HK-2 (cell line): ENCODE data around the gene ETS1.
"Not testable (repeated sequence)": the region's sequence is repeated elsewhere in the genome, so short reads cannot be mapped to it uniquely, and the experiment has no call there.

ENCODE experiments used
- DNase-seq: peaks from one replicate; pipeline ENCODE4 v3.0.0-alpha.2; 2018; ENCODE audit not compliant: unreplicated experiment

ETS1 gene

DNA sequence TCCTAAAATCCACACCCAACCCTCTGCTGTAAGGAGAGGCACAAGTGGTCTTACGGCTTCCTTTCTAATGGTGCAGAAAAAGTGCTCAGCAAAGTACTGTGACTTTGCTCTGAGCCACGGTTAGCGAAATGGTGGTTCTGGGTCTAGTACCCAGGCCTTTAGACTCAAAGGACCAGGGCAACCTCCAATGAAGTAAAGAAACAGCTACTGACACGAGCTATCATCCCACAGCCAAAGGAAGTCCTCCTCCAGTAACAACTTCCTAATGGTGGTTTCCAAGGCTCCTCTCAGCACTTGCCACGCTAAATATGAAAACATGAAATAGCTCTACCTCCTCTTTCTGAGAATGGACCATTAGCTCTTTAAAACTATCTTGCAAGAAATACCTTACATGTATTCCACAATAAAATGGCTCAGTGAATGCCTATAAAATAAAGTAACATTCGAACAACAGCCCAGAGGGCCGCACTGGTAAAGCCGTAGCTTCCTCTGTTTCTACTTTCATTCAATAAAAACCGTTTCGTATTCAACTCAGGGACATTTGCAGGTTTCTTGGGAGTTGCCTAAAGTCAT lies 122.4 kb downstream of the ETS1 start:
- DNase-seq = no peak

DNA sequence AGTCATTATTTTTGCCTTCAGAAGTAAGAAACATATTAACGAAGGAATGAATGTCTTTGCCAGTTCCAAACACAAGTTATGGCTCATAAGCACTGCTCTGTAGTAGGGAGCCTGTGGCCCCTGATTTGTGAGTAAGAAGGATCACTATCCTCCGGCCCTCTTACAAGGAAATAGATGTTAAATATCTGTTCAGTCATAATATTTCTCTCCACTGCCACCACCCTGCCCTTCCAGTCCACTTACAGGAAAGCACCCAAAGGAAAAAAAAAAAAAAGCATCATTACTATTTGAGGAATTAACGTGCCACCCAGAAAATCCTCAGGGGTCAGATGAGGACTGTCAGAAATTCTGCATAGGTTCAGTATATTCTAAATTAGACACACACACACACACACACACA lies 123.4 kb downstream of the ETS1 start:
- no peak for DNase-seq

DNA sequence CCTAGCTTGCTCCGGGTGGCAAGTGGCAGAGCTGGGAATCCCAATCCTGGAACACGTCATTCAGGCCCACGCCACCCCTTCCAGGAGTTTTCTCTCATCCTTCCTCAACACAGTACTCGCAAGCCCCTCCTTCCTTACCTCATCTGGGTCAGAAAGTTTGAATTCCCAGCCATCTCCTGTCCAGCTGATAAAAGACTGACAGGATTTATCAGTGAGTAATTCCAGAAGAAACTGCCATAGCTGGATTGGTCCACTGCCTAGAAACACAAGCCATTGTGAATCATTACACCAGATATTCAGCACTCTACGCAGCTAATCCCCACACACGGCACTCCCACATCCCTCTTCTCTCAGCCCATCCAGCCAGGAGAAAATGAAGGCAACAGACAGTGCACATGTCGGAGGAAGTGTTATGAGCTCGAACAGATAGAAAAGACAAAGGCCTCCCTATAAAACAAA lies 124.0 kb downstream of the ETS1 start:
- no peak for DNase-seq

DNA sequence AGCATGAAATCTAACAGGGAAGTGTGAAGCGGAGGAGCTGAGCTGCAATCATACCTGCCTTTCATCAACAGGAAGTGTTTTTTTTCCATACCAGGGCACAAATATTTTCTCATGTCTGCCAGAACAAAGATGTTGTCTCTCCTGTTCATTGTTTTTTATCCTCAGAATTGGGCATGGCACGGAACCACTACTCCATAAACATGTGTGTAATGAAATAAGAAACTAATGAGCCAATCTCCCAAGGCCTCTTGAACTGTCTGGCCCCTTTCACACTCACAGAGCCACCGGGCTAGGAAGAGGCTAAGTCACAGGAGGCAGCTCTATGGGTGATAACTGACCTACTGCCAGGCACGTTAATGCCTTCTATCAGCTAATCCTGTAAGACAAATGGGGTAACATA lies 124.4 kb downstream of the ETS1 start:
- no peak for DNase-seq

DNA sequence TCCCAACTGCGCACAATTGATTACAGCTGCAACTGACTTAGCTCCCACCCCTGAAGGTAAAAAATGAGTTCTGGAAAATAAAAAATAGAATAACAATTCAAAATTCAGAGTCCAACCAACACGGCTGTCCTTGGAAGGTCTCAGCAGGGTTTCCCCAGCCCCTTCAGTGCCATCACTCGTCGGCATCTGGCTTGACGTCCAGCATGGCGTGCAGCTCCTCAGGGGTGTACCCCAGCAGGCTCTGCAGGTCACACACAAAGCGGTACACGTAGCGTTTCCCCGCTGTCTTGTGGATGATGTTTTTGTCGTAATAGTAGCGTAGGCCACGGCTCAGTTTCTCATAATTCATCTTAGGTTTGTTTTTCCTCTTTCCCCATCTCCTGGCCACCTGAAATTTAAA lies 125.2 kb downstream of the ETS1 start:
- no peak for DNase-seq

DNA sequence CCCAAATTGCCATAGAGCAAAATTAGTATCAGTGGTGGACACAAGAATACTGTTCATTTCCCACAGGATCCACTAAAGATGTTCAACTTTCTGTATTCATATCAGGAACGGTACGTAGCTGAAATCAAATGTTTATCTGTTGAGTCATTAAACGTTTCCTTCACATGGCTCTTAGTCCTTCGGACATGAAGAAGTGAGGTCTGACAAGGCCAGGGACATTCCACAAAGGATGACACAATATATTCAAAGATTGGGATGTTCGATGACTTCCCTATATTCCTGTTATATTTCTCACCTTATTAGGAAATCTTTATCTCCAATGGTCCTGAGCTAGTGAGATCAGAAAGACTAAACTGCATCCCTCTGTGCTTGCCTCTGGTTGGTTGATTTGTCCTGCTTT lies 129.0 kb downstream of the ETS1 start:
- DNase-seq = no peak

DNA sequence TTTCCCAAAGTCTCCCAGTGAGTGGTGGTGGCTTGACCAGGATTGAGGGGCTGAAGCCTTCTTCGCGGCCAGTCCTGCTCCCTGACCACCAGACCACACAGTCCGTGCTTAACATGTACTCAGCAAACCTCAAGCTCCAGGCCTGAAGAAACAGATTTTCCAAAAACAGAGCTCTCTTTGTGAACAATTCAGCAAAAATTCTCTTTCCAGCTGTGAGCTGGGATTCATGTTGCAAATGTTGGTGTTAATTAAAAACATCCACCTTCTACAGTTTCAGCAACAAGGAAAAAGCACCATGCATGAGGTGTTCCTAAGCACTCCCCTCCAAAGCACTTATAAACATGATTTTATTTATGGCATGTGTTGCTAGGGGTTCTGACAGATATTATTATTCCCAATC lies 129.5 kb downstream of the ETS1 start:
- DNase-seq = no peak

DNA sequence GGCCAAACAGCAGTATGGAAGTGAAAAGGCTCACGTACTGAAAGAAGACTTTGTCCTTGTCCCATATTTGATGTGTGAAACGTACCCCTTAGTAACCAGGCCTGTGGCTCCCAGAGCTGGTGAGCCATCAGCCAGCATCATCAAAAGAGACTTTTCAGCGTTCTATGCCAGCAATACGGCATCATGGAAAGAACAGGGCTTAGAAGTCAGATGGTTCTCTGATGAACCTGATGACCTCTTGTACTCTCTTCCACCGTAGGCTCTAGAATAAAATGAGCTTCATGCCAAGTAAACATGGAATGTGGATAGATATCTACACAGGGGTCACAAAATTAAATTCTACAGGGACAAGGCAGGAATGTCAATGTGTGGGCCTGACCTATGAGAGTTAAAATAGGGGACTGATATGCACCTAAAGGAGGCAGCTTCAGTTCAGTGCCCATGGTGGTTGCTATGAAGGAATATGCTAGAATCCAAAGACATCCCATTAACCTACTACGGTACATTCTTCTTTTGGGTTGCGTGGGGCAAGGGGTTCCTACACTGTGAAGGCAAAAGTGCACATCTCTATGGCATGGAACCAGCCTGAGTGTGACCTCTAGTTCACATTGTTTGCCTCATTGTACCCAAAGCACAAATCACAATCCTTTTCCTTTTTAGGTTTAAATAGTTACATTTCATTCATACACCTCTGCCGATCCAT lies 130.6 kb downstream of the ETS1 start:
- DNase-seq = no peak

DNA sequence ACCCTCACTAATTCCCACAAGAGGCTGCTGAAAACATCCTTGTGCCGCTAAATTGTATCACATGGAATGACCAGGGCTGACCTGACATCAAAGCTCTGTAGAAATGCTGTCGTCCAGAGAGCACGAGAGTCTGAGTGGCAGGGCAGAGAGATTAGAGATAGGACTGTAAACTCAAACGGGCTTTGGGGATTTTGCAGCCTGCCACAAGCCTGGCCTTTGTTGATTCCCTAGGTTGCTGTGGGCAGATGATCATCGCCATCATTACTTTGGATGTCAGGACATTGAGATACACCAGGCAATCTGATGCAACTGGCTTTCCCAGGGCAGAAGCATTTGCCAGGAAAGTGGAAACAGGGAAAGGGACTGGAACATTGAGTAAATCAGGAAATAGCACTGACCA lies 131.6 kb downstream of the ETS1 start:
- DNase-seq = no peak

DNA sequence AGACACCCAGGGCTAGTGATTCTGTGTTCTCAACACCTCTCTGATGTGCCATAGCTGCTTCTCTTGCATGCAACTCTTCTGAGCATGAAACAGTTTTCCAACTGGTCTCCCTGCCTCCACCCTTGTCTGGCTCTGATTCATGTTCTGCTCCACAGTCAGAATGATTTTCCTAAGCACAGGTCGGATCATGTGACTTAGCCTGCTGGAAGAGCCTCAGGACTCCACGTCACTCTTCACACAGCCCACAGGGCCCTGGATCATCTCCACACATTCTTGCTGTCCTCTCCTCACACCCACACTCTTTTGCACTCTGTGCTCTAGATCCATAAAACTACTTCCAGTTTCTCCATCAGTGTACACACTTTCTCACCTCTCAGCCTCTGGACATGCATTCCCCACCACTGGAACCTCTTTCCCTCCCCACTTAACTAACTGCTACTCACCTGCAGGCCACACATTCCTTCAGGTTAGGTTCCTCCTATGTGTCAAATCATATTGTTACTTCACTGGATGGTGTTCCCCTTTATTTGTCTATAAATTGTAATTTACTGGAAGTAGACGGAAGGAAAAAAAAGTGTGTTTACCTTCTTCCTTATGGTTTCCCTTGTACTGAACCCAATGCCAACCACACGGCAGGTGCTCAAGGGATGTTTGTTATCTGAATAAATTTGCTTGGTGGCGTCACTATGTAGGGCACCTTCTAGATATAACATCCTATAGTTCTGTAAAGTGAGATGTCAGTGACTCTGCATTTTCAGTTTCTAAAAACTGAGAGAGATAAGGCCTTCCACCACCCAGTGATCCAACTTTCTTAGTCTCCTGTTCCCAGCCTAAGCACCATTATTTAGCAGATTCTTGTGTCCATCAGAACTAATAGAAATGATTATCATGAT lies 133.7 kb downstream of the ETS1 start:
- DNase-seq = peak; percentile 74

DNA sequence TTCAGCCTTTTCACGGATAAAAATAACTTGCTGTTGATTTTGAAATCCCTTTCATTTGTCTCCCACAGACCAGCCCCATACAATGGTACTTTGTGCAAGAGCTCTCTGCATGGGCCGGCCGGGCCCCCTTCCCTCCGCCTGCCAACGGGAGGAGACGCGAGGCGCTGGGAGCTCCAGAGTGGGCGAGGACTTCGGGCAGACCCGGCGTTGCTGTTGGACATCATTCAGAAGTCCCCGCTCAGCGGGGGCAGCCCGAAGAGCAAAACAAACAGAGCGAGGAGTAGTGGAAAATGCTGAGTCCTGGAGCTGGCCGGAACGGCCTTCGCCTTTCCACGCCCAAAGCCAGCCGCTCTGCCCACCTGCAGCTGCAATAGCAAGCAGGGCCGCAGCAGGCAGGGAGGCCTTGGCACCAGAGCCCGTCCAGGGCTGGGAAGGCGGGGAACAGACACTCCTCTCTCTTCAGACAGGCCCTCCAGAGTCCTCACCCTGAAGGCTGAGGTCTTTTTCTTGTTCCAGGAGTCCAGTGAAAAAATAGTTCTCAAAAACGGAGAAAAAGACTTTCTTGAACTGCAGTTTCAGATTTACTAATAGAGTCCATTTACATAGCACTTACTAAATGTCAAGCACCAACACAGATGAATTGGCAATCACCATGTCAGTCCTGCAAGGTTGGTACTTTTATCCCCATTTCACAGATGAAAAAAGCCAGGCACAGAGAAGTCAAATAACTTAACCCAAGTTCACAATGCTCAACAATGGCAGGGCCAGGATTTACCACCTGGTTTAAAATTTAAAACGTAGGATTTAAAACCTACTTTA lies 135.5 kb downstream of the ETS1 start:
- no peak for DNase-seq

DNA sequence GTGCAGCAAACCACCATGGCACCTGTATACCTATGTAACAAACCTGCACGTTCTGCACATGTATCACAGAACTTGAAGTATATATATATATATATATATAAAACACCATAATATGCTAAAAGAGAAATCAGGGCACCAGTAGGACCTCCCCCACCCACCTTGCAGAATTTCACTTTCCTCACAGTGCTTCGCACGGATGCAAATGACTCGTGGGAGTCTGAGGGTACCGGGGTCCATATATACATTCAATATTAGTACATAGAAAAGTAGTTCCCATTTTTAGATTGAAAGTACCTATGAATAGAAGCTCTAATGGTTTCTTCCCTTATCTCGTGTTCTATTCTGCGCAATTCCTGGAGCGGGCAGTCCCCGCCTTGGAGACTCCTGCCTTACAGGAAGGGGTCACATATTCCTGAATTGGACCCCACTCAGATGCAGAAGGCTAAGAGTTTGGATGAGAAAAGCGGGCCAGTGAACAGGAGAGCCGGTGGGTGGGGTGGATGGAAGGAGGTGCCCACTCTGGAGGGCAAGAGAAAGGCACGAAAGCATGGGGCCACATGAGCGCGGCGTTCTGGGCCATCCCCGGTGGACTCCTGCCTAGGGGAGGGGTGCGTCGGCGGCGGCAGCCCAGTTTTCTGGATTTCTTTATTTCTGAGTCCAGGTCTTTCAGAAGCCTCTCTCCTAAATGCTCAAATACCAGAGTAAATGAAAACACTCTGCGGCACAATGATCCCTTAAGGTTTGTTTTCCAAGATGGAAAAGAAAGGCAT lies 136.3 kb downstream of the ETS1 start:
- DNase-seq = no peak

DNA sequence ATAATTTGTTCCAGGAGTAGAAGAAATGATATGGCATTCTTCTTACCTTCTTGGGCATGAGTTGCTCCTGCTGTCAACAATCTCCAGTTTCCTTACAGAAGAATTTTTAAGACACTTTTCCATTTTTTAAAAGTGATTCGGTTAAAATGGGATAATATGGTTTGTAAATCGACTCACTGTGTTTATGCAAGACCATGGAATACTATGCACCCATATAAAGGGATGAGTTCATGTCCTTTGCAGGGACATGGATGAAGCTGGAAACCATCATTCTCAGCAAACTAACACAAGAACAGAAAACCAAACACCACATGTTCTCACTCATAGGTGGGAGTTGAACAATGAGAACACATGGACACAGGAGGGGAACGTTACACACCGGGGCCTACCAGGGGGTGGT lies 136.9 kb downstream of the ETS1 start:
- not testable (repeated sequence) for DNase-seq

DNA sequence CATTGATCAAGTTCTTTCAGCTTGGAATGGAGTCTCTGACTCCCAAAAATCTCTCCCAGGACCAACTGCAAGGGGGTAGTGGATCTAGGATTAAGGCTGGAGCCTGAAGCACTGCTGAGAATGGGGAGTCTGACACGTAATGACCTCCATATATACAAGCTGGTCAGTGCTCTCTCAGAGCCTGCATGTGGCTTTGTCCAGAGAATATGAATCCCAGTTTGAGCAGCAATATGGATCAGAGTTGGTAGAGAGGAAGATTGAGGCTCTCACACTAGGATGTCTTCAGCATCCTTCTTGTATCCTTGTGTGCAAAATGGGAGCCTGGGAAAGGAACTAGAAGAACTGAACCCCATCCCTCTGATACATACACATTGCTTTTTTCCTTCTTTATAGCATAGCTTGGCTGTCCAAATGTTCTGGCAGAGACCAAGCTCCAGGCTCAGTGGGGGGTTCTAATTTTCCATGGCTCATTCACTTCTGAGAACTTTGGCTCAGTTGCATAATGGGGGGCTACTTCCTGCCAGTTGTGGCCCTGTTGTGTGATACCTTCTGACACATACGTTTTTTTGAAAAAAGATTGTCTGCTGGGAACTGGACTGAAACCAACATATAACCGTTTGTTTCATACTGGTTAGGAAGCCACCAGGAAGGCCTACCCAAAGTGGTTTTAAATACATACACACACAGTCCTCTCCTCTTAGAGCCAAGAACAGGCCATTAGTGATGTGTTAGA lies 138.2 kb downstream of the ETS1 start:
- no peak for DNase-seq

DNA sequence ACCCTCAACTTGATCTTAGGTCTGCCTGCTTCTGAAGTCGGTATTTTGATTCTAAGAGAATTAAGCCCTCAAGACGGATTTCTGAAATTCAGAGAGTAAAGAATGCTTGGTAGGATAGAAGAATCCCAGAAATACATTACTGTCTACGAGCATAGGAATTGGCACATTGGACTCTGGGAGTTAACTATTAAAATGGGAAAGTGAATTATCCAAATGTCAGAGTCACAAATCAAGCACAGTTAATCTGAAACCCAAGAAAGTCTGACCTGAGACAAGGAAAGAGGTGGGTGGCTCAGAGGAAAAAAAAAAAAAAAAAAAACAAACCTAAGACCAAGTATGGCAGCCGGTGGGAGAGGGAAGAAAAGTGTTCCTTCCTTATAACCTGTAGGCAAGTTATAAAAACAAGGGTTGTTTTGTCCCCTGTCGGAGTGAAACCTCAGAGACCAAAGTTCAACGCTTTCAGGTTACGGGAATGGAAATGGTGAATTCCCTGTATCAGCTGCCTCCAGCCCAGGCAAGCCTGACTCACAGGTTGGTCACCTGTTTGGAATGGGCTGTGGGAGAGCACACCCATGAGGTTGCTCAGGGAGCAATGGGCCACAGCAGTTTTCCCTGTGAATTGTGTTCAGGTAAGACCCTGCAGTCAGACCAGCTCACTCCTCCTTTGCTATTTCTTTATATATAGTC lies 139.0 kb downstream of the ETS1 start:
- DNase-seq = peak; percentile 82

DNA sequence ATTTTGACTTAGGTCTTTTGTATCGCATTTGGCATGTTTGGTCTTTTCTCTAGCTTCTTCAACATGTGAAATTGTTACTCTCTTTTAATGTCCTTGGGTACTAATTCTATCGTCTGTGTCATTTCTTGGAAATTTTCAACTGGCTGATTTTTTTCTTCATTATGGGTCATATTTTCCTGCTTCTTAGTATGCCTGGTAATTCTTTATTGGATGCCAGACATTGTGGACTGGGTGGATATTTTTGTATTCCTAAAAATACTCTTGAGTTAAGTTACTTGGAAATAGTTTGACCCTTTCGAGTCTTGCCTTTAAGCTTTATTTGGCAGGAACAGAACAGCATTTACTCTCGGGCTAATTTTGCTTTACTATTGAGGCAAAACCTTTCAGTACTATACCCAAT lies 140.1 kb downstream of the ETS1 start:
- DNase-seq = no peak

DNA sequence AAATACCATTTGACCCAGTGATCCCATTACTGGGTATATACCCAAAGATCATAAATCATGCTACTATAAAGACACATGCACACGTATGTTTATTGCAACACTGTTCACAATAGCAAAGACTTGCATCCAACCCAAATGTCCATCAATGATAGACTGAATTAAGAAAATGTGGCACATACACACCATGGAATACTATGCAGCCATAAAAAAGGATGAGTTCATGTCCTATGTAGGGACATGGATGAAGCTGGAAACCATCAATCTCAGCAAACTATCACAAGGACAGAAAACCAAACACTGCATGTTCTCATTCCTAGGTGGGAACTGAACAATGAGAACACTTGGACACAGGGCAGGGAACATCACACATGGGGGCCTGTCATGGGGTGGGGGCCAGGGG lies 141.4 kb downstream of the ETS1 start:
- DNase-seq = not testable (repeated sequence)

DNA sequence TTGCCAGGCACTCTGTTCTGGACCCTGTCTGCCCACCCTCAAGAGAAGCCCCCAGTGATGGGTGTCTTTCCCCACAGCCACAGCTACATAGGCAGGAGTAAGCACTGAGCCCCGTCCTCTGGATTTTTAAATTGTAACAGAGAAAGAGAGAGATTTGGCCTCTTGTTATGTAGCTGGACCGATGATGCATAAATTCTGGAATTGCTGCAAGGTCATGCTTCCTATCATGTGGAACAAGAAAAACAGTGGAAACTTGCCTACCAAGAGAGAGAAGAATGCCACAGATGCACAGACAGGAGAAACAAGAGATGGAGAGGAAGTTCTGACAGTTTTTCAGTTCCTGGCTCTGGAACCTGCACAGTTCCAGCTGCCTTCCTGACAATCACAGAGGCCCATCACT lies 150.2 kb downstream of the ETS1 start:
- DNase-seq = no peak

DNA sequence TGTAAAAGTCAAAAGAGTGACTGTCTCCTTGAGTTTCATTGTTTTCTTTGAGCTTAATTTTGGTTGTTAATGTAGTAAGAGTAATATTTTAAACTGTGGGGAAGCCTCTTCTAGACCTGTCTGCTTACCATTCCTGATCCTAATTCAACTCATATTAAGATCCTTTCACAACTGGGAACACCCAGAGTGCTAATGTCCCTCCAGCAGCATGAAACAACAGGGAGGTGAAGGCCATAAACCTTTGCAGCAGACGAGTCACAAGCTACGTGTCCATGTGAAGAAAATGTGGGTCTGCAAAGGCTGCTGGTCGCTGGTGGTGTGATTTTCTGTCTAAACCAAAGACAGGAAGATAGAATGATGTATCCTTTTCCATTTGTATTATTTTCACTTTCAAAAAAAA lies 152.5 kb downstream of the ETS1 start:
- DNase-seq = no peak

DNA sequence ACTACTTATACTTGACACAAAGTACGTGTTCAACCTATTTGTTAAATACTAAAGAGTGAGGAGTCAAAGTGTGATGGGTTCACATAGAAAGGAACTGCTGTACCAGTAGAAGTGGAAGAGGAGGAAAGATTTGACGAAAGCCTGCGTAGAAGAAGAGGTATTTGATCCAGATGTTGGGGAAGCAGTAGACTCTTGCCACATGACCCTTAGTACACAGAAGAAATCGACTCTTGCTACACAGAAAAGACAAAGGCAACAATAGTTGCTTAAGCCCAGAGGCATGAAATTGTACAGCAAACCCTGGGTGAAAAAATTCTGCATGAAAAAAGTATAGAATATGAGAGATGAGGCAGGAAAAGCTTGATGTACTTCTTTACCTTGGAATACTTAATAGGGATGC lies 152.9 kb downstream of the ETS1 start:
- DNase-seq = no peak
